ENCODE measurements around the gene EMILIN3. TPM values are rescaled to one million over a fixed set of nuclear protein-coding genes. Genes with fewer than 3 reads are reported as not detected.

Gene EMILIN3
- total and polyA plus RNA-seq, 7 donors, result 0.66 to 4.3 (median 2.9) TPM; not detected in 2

GRCh38 chr20:41344938-41345728 is 21.5 kb downstream of the EMILIN3 start:
- peak; percentile 50 for DNase-seq
- no peak overlapping the region for H3K4me3 ChIP-seq
- no peaks in the 10 kb centered on the region for H3K27me3 ChIP-seq
- peaks cover 0 to 14% (median 4%) of the 10 kb centered on the region in 4 donors for H3K36me3 ChIP-seq
- TF ChIP-seq CTCF (IDR thresholded peaks at IDR 0.05), result no peak
- TF ChIP-seq EP300 (IDR thresholded peaks at IDR 0.05), result no peak
- TF ChIP-seq POLR2A (IDR thresholded peaks at IDR 0.05), result no peak
- TF ChIP-seq POLR2AphosphoS5 (IDR thresholded peaks at IDR 0.05), result no peak
- intact Hi-C loops (cut with DNase I), result loop anchor here (5.0 kb wide), 1 partner anchor 113 kb away; no protein-coding TSS in a partner anchor
- H3K27ac ChIP-seq, result no peak overlapping the region
- H3K4me1 ChIP-seq, result peaks cover 0 to 24% (median 14%) of the 10 kb centered on the region in 4 donors
- WGBS, 2 donors, result 84 to 92% methylated on average over 11 of the region's 11 CpGs
- no peaks in the 10 kb centered on the region for H3K9me3 ChIP-seq

GRCh38 chr20:41344477-41344876 is 22.1 kb downstream of the EMILIN3 start:
- intact Hi-C loops (cut with DNase I), result loop anchor here (5.0 kb wide), 1 partner anchor 112 kb away; no protein-coding TSS in a partner anchor
- Histone ChIP-seq H3K27ac (no peak overlapping the region), H3K9me3 (no peaks in the 10 kb centered on the region), H3K4me1 (peaks cover 0 to 30% (median 20%) of the 10 kb centered on the region in 4 donors), H3K27me3 (no peaks in the 10 kb centered on the region), H3K36me3 (peaks cover 0 to 9% (median under 1%) of the 10 kb centered on the region in 4 donors), H3K4me3 (no peak overlapping the region)
- TF ChIP-seq EP300 (IDR thresholded peaks at IDR 0.05) (no peak), POLR2A (IDR thresholded peaks at IDR 0.05) (no peak), CTCF (IDR thresholded peaks at IDR 0.05) (no peak), POLR2AphosphoS5 (IDR thresholded peaks at IDR 0.05) (no peak)
- WGBS, 2 donors, result 91 to 92% methylated on average over 4 of the region's 4 CpGs
- peak; percentile 64 for DNase-seq

GRCh38 chr20:41342474-41343464 is 23.8 kb downstream of the EMILIN3 start:
- Histone ChIP-seq H3K9me3 (no peaks in the 10 kb centered on the region), H3K36me3 (no peaks in the 10 kb centered on the region), H3K4me3 (no peak overlapping the region), H3K27ac (no peak overlapping the region), H3K27me3 (no peaks in the 10 kb centered on the region), H3K4me1 (peaks cover 0 to 31% (median 20%) of the 10 kb centered on the region in 4 donors)
- TF ChIP-seq POLR2AphosphoS5 (IDR thresholded peaks at IDR 0.05) (no peak), CTCF (IDR thresholded peaks at IDR 0.05) (no peak), POLR2A (IDR thresholded peaks at IDR 0.05) (no peak), EP300 (IDR thresholded peaks at IDR 0.05) (no peak)
- intact Hi-C loops (cut with DNase I), result loop anchor here (2.0 to 5.0 kb wide), 2 partner anchors 70 to 110 kb away; no protein-coding TSS in a partner anchor
- DNase-seq, result peak; percentile 41
- 82 to 89% methylated on average over 9 of the region's 9 CpGs for WGBS, 2 donors

GRCh38 chr20:41340327-41341055 is 26.1 kb downstream of the EMILIN3 start, which contains the start of gene LPIN3:
Gene LPIN3 (plus strand): TSS chr20:41340821. CDS start chr20:41345804, 4,983 bp downstream.
- H3K27ac ChIP-seq, result peak within 1 kb of the TSS; percentile 68 to 80 (median 74)
- WGBS, 2 donors, result 3 to 12% methylated on average over 33 of the region's 33 CpGs
- peak within 1 kb of the TSS; percentile 31 to 43 (median 36) for H3K4me3 ChIP-seq
- peaks cover 0 to 31% (median 20%) of the 10 kb centered on the region in 4 donors for H3K4me1 ChIP-seq
- intact Hi-C loops (cut with DNase I), result loop anchor here (1.0 to 5.0 kb wide), 2 partner anchors 108 to 167 kb away; no protein-coding TSS in a partner anchor
- H3K36me3 ChIP-seq, result no peaks in the 10 kb centered on the region
- peak in 3 of 4 donors; percentile 54 to 56 (median 54) for TF ChIP-seq POLR2AphosphoS5 (IDR thresholded peaks at IDR 0.05)
- no peak for TF ChIP-seq EP300 (IDR thresholded peaks at IDR 0.05)
- no peak for TF ChIP-seq CTCF (IDR thresholded peaks at IDR 0.05)
- TF ChIP-seq POLR2A (IDR thresholded peaks at IDR 0.05), result peak in 1 of 2 donors; percentile 29
- H3K27me3 ChIP-seq, result no peaks in the 10 kb centered on the region
- peak; percentile 94 for DNase-seq
- H3K9me3 ChIP-seq, result no peaks in the 10 kb centered on the region

Data from sigmoid colon (tissue), 7 donors.